Femur (tissue), 1 donor: ENCODE results near the gene MYRIP.
"Not testable (repeated sequence)": the region's sequence is repeated elsewhere in the genome, so short reads cannot be mapped to it uniquely, and the experiment has no call there.

Experiments
- DNase-seq: peaks from one replicate; pipeline ENCODE4 v3.0.0-alpha.2; 2017

Gene MYRIP

GRCh38 chr3:40247714-40248454 lies 438.5 kb downstream of the MYRIP start:
- DNase-seq = no peak

- DNase-seq = no peak
These were observed 439.2 kb downstream of the MYRIP start for GRCh38 chr3:40248591-40248990.

- DNase-seq = no peak
These were observed 439.8 kb downstream of the MYRIP start for GRCh38 chr3:40249168-40249567.

GRCh38 chr3:40254491-40254890 lies 445.1 kb downstream of the MYRIP start:
- DNase-seq = no peak

- DNase-seq = no peak
These were observed 445.5 kb downstream of the MYRIP start for GRCh38 chr3:40254891-40255290.

GRCh38 chr3:40255532-40255931 lies 446.1 kb downstream of the MYRIP start:
- no peak for DNase-seq

- no peak for DNase-seq
These were observed 448.7 kb downstream of the MYRIP start for GRCh38 chr3:40258064-40258463.

GRCh38 chr3:40258555-40258954 lies 449.1 kb downstream of the MYRIP start:
- no peak for DNase-seq

GRCh38 chr3:40262331-40262730 lies 452.9 kb downstream of the MYRIP start:
- no peak for DNase-seq

GRCh38 chr3:40264451-40264850 lies 455.0 kb downstream of the MYRIP start:
- DNase-seq = no peak

- no peak for DNase-seq
These were observed 455.8 kb downstream of the MYRIP start for GRCh38 chr3:40265181-40265580.

GRCh38 chr3:40267937-40268724 lies 458.7 kb downstream of the MYRIP start:
- DNase-seq = no peak

- DNase-seq = no peak
These were observed 459.6 kb downstream of the MYRIP start for GRCh38 chr3:40268802-40269524.

GRCh38 chr3:40278791-40279190 lies 469.4 kb downstream of the MYRIP start:
- no peak for DNase-seq

GRCh38 chr3:40281995-40282394 lies 472.6 kb downstream of the MYRIP start:
- DNase-seq = no peak

GRCh38 chr3:40283057-40283456 lies 473.6 kb downstream of the MYRIP start:
- not testable (repeated sequence) for DNase-seq

- DNase-seq = no peak
These were observed 477.8 kb downstream of the MYRIP start for GRCh38 chr3:40287248-40287647.

GRCh38 chr3:40290396-40290795 lies 481.0 kb downstream of the MYRIP start:
- DNase-seq = no peak

GRCh38 chr3:40291471-40291870 lies 482.1 kb downstream of the MYRIP start:
- no peak for DNase-seq

GRCh38 chr3:40292637-40293349 lies 483.4 kb downstream of the MYRIP start:
- DNase-seq = no peak

- DNase-seq = no peak
These were observed 485.0 kb downstream of the MYRIP start for GRCh38 chr3:40294434-40294833.

GRCh38 chr3:40298075-40298474 lies 488.7 kb downstream of the MYRIP start:
- no peak for DNase-seq

GRCh38 chr3:40299130-40299720 lies 489.8 kb downstream of the MYRIP start:
- DNase-seq = no peak
